Mucosa of rectum (tissue), 2 donors: ENCODE data around the gene IL1RN.
A peak's percentile ranks its signal among the peaks of the same experiment; 100 is the strongest.

Source experiments
- H3K27ac ChIP-seq, 2 donors: one replicate each; pipeline ENCODE4 v1.7.0; 2013; ENCODE audit warnings: inconsistent platforms in 2 of 2, low read depth in 2 of 2, low read length in 2 of 2
- H3K27me3 ChIP-seq, 2 donors: one replicate each; pipeline ENCODE4 v1.7.0; 2013; ENCODE audit warnings: low read length in 2 of 2; ENCODE audit not compliant: control insufficient read depth in 2 of 2, insufficient read depth in 2 of 2
- H3K36me3 ChIP-seq, 2 donors: one replicate each; pipeline ENCODE4 v1.7.0; 2013; ENCODE audit warnings: low read length in 2 of 2; ENCODE audit not compliant: control insufficient read depth in 2 of 2, insufficient read depth in 2 of 2
- H3K4me1 ChIP-seq, 2 donors: one replicate each; pipeline ENCODE4 v1.7.0; 2013; ENCODE audit warnings: low read length in 2 of 2, mild to moderate bottlenecking in 1 of 2; ENCODE audit not compliant: control insufficient read depth in 2 of 2, insufficient read depth in 2 of 2
- H3K4me3 ChIP-seq, 2 donors: one replicate each; pipeline ENCODE4 v1.7.0; 2013; ENCODE audit warnings: low read length in 2 of 2
- H3K9ac ChIP-seq, 2 donors: one replicate each; pipeline ENCODE4 v1.7.0; 2013; ENCODE audit warnings: low read length in 2 of 2, low read depth in 1 of 2, mild to moderate bottlenecking in 1 of 2
- H3K9me3 ChIP-seq, 2 donors: one replicate each; pipeline ENCODE4 v1.7.0; 2013; ENCODE audit warnings: low read length in 2 of 2; ENCODE audit not compliant: control insufficient read depth in 2 of 2
- donor health status: healthy.
- donor health status: Normal muscosa, but diverticular disease.

IL1RN gene

DNA sequence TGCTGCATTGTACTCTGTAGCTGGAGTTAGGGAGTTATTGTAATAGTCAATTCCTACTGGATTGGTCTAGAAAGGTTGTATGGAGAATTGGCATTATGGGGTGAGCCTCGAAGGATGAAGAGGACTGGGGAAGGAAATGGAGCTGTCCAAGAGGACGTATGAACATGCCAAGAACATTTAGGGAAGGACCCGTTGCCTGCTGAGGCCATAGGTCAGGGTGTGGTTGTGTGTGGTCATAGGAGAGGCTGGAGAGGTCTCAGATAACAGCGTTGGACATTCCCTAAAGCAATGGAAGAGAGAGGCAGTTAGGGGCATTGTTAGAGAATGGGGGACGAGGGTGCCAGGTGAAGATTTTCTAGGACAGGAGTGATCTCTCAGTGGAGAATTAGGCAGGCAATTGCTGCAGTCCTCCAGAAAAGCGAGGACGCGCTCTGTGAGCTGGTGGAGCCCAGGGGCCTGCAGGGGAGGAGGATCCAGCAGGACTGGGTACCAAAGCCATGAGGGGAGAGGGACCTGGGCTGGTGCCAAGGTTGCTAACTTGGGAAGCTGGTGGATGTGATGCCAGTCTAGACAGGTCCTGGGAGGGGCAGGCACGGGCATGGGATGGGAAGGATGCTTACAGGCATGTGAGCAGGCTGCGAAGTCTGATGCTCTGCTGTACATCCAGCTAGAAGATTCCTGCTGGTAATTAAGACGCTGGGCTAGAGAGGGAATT, 37.0 kb downstream of the IL1RN start:
- Histone ChIP-seq H3K9ac (no peak overlapping the region), H3K4me3 (no peak overlapping the region), H3K9me3 (no peaks in the 10 kb centered on the region), H3K36me3 (peaks cover 0 to 2% of the 10 kb centered on the region in 2 donors), H3K27me3 (no peaks in the 10 kb centered on the region), H3K27ac (peak overlapping the region; percentile 56 to 63), H3K4me1 (peaks cover 16 to 35% of the 10 kb centered on the region in 2 donors)

DNA sequence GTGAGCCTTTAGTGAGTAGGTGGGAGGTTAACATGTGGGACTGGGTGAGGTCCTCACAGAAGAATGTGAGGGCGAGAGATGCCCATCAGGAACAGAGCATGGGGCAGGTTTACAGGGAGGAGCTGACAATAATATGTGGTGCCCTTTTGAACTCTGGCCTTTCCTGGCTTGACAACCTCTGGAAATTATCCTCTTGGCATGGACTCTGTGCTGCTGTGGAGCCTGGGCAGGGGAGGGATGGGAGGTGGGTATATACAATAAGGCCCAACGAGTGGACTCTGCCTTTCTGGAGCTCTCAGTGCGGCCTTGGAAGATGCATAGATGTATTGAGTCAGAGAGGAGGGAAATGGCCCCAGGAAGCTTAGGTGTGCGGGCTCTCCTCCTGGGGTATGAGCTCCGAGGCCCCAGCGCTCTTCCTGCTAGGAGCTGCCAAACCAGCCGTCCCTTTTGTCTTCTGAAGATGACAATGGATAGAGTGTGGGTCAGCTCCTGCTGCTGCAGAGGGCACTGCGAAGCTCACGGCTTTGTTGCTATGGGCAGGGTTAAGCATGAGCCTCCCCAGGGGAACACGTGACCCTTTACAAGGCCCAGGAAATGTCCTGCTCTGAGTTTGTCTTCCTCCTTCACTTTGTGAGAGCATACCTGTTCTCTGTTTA, 37.7 kb downstream of the IL1RN start:
- Histone ChIP-seq H3K36me3 (peaks cover 0 to 2% of the 10 kb centered on the region in 2 donors), H3K27me3 (no peaks in the 10 kb centered on the region), H3K9me3 (no peaks in the 10 kb centered on the region), H3K4me1 (peaks cover 16 to 35% of the 10 kb centered on the region in 2 donors), H3K4me3 (no peak overlapping the region), H3K27ac (peak overlapping the region; percentile 56 to 75), H3K9ac (no peak overlapping the region)

GRCh38 chr2:113166187-113166645, 38.8 kb downstream of the IL1RN start:
- peaks cover 0 to 2% of the 10 kb centered on the region in 2 donors for H3K36me3 ChIP-seq
- H3K27me3 ChIP-seq = no peaks in the 10 kb centered on the region
- no peaks in the 10 kb centered on the region for H3K9me3 ChIP-seq
- H3K27ac ChIP-seq = peak overlapping the region; percentile 88 to 90
- no peak overlapping the region for H3K4me3 ChIP-seq
- peak overlapping the region in 1 of 2 donors; percentile 47 for H3K9ac ChIP-seq
- H3K4me1 ChIP-seq = peaks cover 16 to 35% of the 10 kb centered on the region in 2 donors

DNA sequence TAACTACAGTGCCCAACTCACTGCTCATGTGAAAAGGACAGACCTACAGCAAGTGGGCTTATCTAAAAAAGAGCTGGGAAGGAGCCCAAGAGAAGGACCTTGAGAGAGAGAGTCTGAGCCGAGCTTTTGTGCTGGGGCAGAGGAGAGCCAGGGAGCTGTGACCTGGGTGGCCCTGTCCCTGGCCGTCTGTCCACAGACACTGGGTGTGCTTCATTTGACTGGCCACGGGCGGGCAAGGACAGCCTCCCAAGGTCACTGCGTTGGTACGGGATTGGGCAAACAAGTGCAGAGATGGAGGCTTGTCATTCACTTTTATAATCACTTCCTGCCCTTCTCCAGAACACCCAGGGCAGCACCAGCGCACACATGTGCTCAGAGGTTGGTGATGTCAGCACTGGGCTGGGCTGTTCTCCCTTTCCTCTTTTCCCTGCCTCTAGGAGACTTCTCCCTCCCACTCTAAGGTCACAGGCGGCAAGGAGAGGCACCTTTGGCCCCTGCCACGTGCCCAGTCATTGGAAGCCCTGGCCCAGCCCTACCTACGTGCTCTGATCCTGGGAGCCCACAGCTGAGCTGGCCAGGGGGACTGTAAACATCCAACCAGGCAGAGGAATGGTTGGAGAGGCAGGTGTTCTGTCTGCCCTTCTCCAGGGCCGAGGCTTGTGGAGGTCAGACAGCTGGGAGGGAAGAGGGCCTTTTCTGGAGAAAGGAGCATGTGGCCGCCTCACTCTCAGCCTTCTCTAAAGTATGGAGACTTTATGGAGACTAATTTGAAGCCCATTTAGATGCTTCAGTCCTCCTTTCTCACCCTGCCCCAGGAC, 39.9 kb downstream of the IL1RN start:
- Histone ChIP-seq H3K36me3 (peaks cover 0 to 2% of the 10 kb centered on the region in 2 donors), H3K27ac (peak overlapping the region; percentile 88 to 90), H3K4me1 (peaks cover 16 to 35% of the 10 kb centered on the region in 2 donors), H3K9ac (peak overlapping the region; percentile 58 to 63), H3K9me3 (no peaks in the 10 kb centered on the region), H3K4me3 (peak overlapping the region in 1 of 2 donors; percentile 41), H3K27me3 (no peaks in the 10 kb centered on the region)

GRCh38 chr2:113167962-113168340, 40.6 kb downstream of the IL1RN start:
- Histone ChIP-seq H3K27me3 (no peaks in the 10 kb centered on the region), H3K9me3 (no peaks in the 10 kb centered on the region), H3K36me3 (peaks cover 0 to 2% of the 10 kb centered on the region in 2 donors), H3K4me1 (peaks cover 19 to 39% of the 10 kb centered on the region in 2 donors), H3K9ac (peak overlapping the region; percentile 46 to 61), H3K27ac (peak overlapping the region; percentile 88 to 90), H3K4me3 (no peak overlapping the region)

- Histone ChIP-seq H3K4me1 (peaks cover 23 to 38% of the 10 kb centered on the region in 2 donors), H3K4me3 (no peak overlapping the region), H3K27me3 (no peaks in the 10 kb centered on the region), H3K27ac (peak overlapping the region in 1 of 2 donors; percentile 88), H3K9ac (no peak overlapping the region), H3K9me3 (no peaks in the 10 kb centered on the region), H3K36me3 (peaks cover 0 to 2% of the 10 kb centered on the region in 2 donors)
Measured at GRCh38 chr2:113169002-113169530, 41.7 kb downstream of the IL1RN start.

GRCh38 chr2:113169586-113169985, 42.2 kb downstream of the IL1RN start:
- Histone ChIP-seq H3K27ac (no peak overlapping the region), H3K9me3 (no peaks in the 10 kb centered on the region), H3K4me1 (peaks cover 23 to 32% of the 10 kb centered on the region in 2 donors)

DNA sequence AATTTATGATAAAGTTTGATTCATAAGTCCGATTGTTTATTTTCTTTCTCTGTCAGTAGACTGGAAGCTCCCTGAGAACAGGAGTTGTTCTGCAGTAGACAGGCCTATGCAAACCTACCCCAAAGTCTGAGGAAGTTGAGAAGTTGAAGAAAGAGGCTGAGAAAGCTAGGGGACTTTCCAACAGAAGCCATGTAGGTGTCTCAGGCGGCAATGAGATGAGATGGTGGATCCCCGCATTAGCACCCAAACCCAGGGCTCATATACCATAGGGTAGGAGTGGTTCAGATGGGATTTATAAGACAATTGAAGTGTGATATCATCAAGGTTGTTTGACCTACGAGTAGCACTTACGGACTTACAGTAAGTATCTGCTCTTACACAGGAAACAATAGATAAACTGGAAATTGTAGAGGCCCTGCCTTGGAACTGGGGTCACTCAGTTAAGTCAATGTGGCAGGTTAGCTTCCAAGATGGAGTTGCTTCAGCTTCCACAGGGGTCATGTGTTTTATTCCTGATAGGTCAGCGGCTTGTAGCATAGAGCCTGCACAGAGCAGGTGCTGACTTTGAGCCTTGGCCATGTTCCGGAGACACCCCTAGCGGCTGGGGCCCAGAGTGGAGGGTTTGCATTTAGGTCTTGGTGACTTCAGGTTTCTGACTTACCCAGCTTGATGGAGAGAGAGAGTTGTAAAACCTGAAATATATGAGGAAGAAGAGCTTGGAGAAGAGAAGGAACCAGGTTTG, 44.1 kb downstream of the IL1RN start:
- no peak overlapping the region for H3K9ac ChIP-seq
- peaks cover 0 to 2% of the 10 kb centered on the region in 2 donors for H3K36me3 ChIP-seq
- no peak overlapping the region for H3K4me3 ChIP-seq
- no peaks in the 10 kb centered on the region for H3K9me3 ChIP-seq
- peaks cover 20 to 21% of the 10 kb centered on the region in 2 donors for H3K4me1 ChIP-seq
- H3K27ac ChIP-seq = no peak overlapping the region
- no peaks in the 10 kb centered on the region for H3K27me3 ChIP-seq

More at GRCh38 chr2:113169586-113169985, 42.2 kb downstream of the IL1RN start:
- H3K27me3 ChIP-seq = no peaks in the 10 kb centered on the region
- H3K9ac ChIP-seq = no peak overlapping the region
- H3K4me3 ChIP-seq = no peak overlapping the region
- peaks cover 0 to 2% of the 10 kb centered on the region in 2 donors for H3K36me3 ChIP-seq
